Left ventricle myocardium superior (tissue), 1 donor: ENCODE measurements around the gene TARS3. TPM values are rescaled to one million over a fixed set of nuclear protein-coding genes. Genes with fewer than 3 reads are reported as not detected.
A peak's percentile ranks its signal among the peaks of the same experiment; 100 is the strongest.
"Not testable (repeated sequence)": the region's sequence is repeated elsewhere in the genome, so short reads cannot be mapped to it uniquely, and the experiment has no call there.

Source experiments
- ATAC-seq: fragments of 200-7000 bp; cut with Tn5 transposase; one replicate; pipeline ENCODE4 v1.9.1; 2020; ENCODE audit warnings: mild to moderate bottlenecking, moderate library complexity
- DNase-seq: peaks from one replicate; pipeline ENCODE4 v3.0.0-alpha.2; 2020
- intact Hi-C: fragments of 100-400 bp; cut with micrococcal nuclease; formaldehyde crosslinking; loops from one replicate; pipeline ENCODE4 v1.11.0; 2022
- total RNA-seq: library from RNA; stranded (reverse); fragmentation: NEBNext Ultra II Directional; extraction: Animal tissue kit (Norgen Biotek cat#: 25700); gene quantifications from one replicate; pipeline ENCODE4 v1.2.1, GENCODE V29; 2021
- donor health status: DM: no; HTN: yes; CAD: no; lungs with severe emphysema.

Gene TARS3
- total RNA-seq, 1 donor from 2014 or later = 35.0 TPM

GRCh38 chr15:101637516-101637915, 86.8 kb downstream of the TARS3 start:
- DNase-seq (no peak), ATAC-seq (no peak)
- intact Hi-C loops = no loop called here

GRCh38 chr15:101637038-101637437, 87.2 kb downstream of the TARS3 start:
- DNase-seq (no peak), ATAC-seq (no peak)
- intact Hi-C loops = no loop called here

- peak; percentile 63 for ATAC-seq
- intact Hi-C loops = no loop called here
These were observed 88.1 kb downstream of the TARS3 start for GRCh38 chr15:101635944-101636727.

GRCh38 chr15:101633356-101633755, 90.9 kb downstream of the TARS3 start:
- intact Hi-C loops = no loop called here
- DNase-seq (no peak), ATAC-seq (no peak)

More at GRCh38 chr15:101635944-101636727, 88.1 kb downstream of the TARS3 start:
- no peak for DNase-seq

GRCh38 chr15:101626729-101627128, 97.5 kb downstream of the TARS3 start:
- DNase-seq, intact Hi-C loops, ATAC-seq: not testable (repeated sequence)

- DNase-seq (no peak), ATAC-seq (peak; percentile 94)
- intact Hi-C loops = no loop called here
These were observed 98.3 kb downstream of the TARS3 start for GRCh38 chr15:101625980-101626379.

- DNase-seq (no peak), ATAC-seq (no peak)
- intact Hi-C loops = no loop called here
These were observed 99.1 kb downstream of the TARS3 start for GRCh38 chr15:101625184-101625583.

GRCh38 chr15:101623367-101624304, 100.6 kb downstream of the TARS3 start:
- ATAC-seq (no peak), DNase-seq (no peak)
- intact Hi-C loops = no loop called here

- ATAC-seq (no peak), DNase-seq (no peak)
- intact Hi-C loops = no loop called here
These were observed 102.3 kb downstream of the TARS3 start for GRCh38 chr15:101621961-101622360.

GRCh38 chr15:101620671-101621070, 103.6 kb downstream of the TARS3 start:
- intact Hi-C loops = no loop called here
- no peak for DNase-seq
- ATAC-seq = no peak

- ATAC-seq (no peak), DNase-seq (no peak)
- intact Hi-C loops = no loop called here
These were observed 104.7 kb downstream of the TARS3 start for GRCh38 chr15:101619615-101619865.

- intact Hi-C loops = no loop called here
- DNase-seq = no peak
- no peak for ATAC-seq
These were observed 105.2 kb downstream of the TARS3 start for GRCh38 chr15:101618851-101619614.

GRCh38 chr15:101618076-101618475, 106.2 kb downstream of the TARS3 start:
- no peak for DNase-seq
- intact Hi-C loops = no loop called here
- no peak for ATAC-seq

- peak; percentile 57 for DNase-seq
- ATAC-seq = peak; percentile 23
- intact Hi-C loops = no loop called here
These were observed 106.8 kb downstream of the TARS3 start for GRCh38 chr15:101617390-101617965.

GRCh38 chr15:101615986-101616848, 108.1 kb downstream of the TARS3 start:
- ATAC-seq = peak; percentile 64
- intact Hi-C loops = no loop called here
- DNase-seq = peak; percentile 88

- ATAC-seq = peak; percentile 46
These were observed 108.8 kb downstream of the TARS3 start for GRCh38 chr15:101615414-101615985.

GRCh38 chr15:101614761-101615160, 109.5 kb downstream of the TARS3 start:
- no peak for DNase-seq
- ATAC-seq = no peak
- intact Hi-C loops = no loop called here

More at GRCh38 chr15:101615414-101615985, 108.8 kb downstream of the TARS3 start:
- intact Hi-C loops = no loop called here
- DNase-seq = peak; percentile 66

- intact Hi-C loops = no loop called here
- ATAC-seq (no peak), DNase-seq (peak; percentile 37)
These were observed 110.2 kb downstream of the TARS3 start for GRCh38 chr15:101614001-101614585.
